ENCODE results near the gene PRDM16.
A peak's percentile ranks its signal among the peaks of the same experiment; 100 is the strongest.

PRDM16 gene

GRCh38 chr1:3415260-3416090, 346.5 kb downstream of the PRDM16 start:
- H3K27me3 ChIP-seq (ENCODE audit: insufficient read depth, low read length, poor library complexity, severe bottlenecking), result no peaks in the 10 kb centered on the region
- no peak overlapping the region for H2AFZ ChIP-seq (ENCODE audit: low read length)
- no peaks in the 10 kb centered on the region for H3K36me3 ChIP-seq (ENCODE audit: insufficient read depth, low read length)
- no peaks in the 10 kb centered on the region for H3K4me1 ChIP-seq (ENCODE audit: insufficient read depth, low read length, poor library complexity, severe bottlenecking)
- H3K9me2 ChIP-seq (replicated peaks; ENCODE audit: low read depth, low read length), result no peaks in the 10 kb centered on the region
- no peaks in the 10 kb centered on the region for H3F3A ChIP-seq (ENCODE audit: low read depth)
- H3K4me3 ChIP-seq (ENCODE audit: low read length, poor library complexity, severe bottlenecking), result no peak overlapping the region
- no peak overlapping the region for H3K9ac ChIP-seq (ENCODE audit: low read depth, low read length, poor library complexity, severe bottlenecking)
- peaks cover 4% of the 10 kb centered on the region; the same call in 1 of the 2 replicates for H3K9me3 ChIP-seq (ENCODE audit: insufficient read depth, low read depth, low read length)
- TF ChIP-seq EZH2phosphoT487 (IDR thresholded peaks at IDR 0.05; ENCODE audit: borderline replicate concordance) (no peak), CTCF (conservative IDR thresholded peaks at IDR 0.05; ENCODE audit: low read length) (no peak)
- no peaks in the 10 kb centered on the region for H3K79me2 ChIP-seq (ENCODE audit: insufficient read depth, low read length)
- no peak overlapping the region for H3K4me2 ChIP-seq (ENCODE audit: low read depth, low read length, poor library complexity, severe bottlenecking)
- no peaks in the 10 kb centered on the region for H4K20me1 ChIP-seq (ENCODE audit: insufficient read depth, low read length, poor library complexity, severe bottlenecking)

- H4K20me1 ChIP-seq (ENCODE audit: insufficient read depth, low read length, poor library complexity, severe bottlenecking), result no peaks in the 10 kb centered on the region
- H3K9ac ChIP-seq (ENCODE audit: low read depth, low read length, poor library complexity, severe bottlenecking), result no peak overlapping the region
- H3K79me2 ChIP-seq (ENCODE audit: insufficient read depth, low read length), result no peaks in the 10 kb centered on the region
- TF ChIP-seq EZH2phosphoT487 (IDR thresholded peaks at IDR 0.05; ENCODE audit: borderline replicate concordance) (no peak), CTCF (conservative IDR thresholded peaks at IDR 0.05; ENCODE audit: low read length) (peak; percentile 64)
- H3K9me3 ChIP-seq (ENCODE audit: insufficient read depth, low read depth, low read length), result peaks cover 4% of the 10 kb centered on the region; the same call in 1 of the 2 replicates
- H2AFZ ChIP-seq (ENCODE audit: low read length), result no peak overlapping the region
- H3F3A ChIP-seq (ENCODE audit: low read depth), result no peaks in the 10 kb centered on the region
- H3K36me3 ChIP-seq (ENCODE audit: insufficient read depth, low read length), result no peaks in the 10 kb centered on the region
- no peaks in the 10 kb centered on the region for H3K27me3 ChIP-seq (ENCODE audit: insufficient read depth, low read length, poor library complexity, severe bottlenecking)
- H3K4me2 ChIP-seq (ENCODE audit: low read depth, low read length, poor library complexity, severe bottlenecking), result no peak overlapping the region
- H3K4me1 ChIP-seq (ENCODE audit: insufficient read depth, low read length, poor library complexity, severe bottlenecking), result no peaks in the 10 kb centered on the region
- no peaks in the 10 kb centered on the region for H3K9me2 ChIP-seq (replicated peaks; ENCODE audit: low read depth, low read length)
- H3K4me3 ChIP-seq (ENCODE audit: low read length, poor library complexity, severe bottlenecking), result no peak overlapping the region
Observed at GRCh38 chr1:3417082-3417739, 348.2 kb downstream of the PRDM16 start.

GRCh38 chr1:3417934-3418333, 348.9 kb downstream of the PRDM16 start:
- H3K27me3 ChIP-seq (ENCODE audit: insufficient read depth, low read length, poor library complexity, severe bottlenecking), result no peaks in the 10 kb centered on the region

More at GRCh38 chr1:3417934-3418333, 348.9 kb downstream of the PRDM16 start:
- H3K9me2 ChIP-seq (replicated peaks; ENCODE audit: low read depth, low read length), result no peaks in the 10 kb centered on the region
- no peak overlapping the region for H3K4me3 ChIP-seq (ENCODE audit: low read length, poor library complexity, severe bottlenecking)
- H3K4me1 ChIP-seq (ENCODE audit: insufficient read depth, low read length, poor library complexity, severe bottlenecking), result no peaks in the 10 kb centered on the region
- no peak overlapping the region for H3K4me2 ChIP-seq (ENCODE audit: low read depth, low read length, poor library complexity, severe bottlenecking)
- H3K9ac ChIP-seq (ENCODE audit: low read depth, low read length, poor library complexity, severe bottlenecking), result no peak overlapping the region
- no peaks in the 10 kb centered on the region for H3K36me3 ChIP-seq (ENCODE audit: insufficient read depth, low read length)
- H2AFZ ChIP-seq (ENCODE audit: low read length), result no peak overlapping the region
- TF ChIP-seq EZH2phosphoT487 (IDR thresholded peaks at IDR 0.05; ENCODE audit: borderline replicate concordance) (no peak), CTCF (conservative IDR thresholded peaks at IDR 0.05; ENCODE audit: low read length) (no peak)
- H3F3A ChIP-seq (ENCODE audit: low read depth), result no peaks in the 10 kb centered on the region
- H3K79me2 ChIP-seq (ENCODE audit: insufficient read depth, low read length), result no peaks in the 10 kb centered on the region
- no peaks in the 10 kb centered on the region for H4K20me1 ChIP-seq (ENCODE audit: insufficient read depth, low read length, poor library complexity, severe bottlenecking)
- H3K9me3 ChIP-seq (ENCODE audit: insufficient read depth, low read depth, low read length), result peaks cover 4% of the 10 kb centered on the region; the same call in 1 of the 2 replicates
